A673 (cell line): ENCODE results near the gene ABCC10. TPM values are rescaled to one million over a fixed set of nuclear protein-coding genes. Genes with fewer than 3 reads are reported as not detected.

Experiments used
- BruUV-seq: library from RNA; stranded (reverse); fragments of 400-500 nt; replicated peaks from 2 replicates; lab custom pipeline; 2021; lab: Mats Ljungman, UMichigan
- CTCF ChIA-PET: fragments of 300-600 bp; sonication (Branson Sonifier 250); formaldehyde crosslinking; loops from one replicate; lab custom pipeline; 2022; ENCODE audit warnings: antibody characterized with exemption; lab: Charles Lee
- POLR2A ChIA-PET: fragments of 300-600 bp; sonication (Branson Sonifier 250); formaldehyde crosslinking; loops from one replicate; lab custom pipeline; 2022; ENCODE audit warnings: antibody characterized with exemption; ENCODE audit not compliant: low non-redundant PET; lab: Charles Lee
- DNase-seq: peaks from one replicate; pipeline ENCODE4 v3.0.0-alpha.2; 2015; ENCODE audit warnings: low spot score
- H3K27ac ChIP-seq: fragments of 200-600 bp; sonication (generic); 2 replicates; pipeline ENCODE4 v1.5.1; 2016; ENCODE audit warnings: mixed run types, low read depth, mild to moderate bottlenecking, mixed read lengths, antibody characterized with exemption, low read length; ENCODE audit not compliant: poor library complexity, severe bottlenecking
- H3K27me3 ChIP-seq: fragments of 200-600 bp; sonication (generic); replicated peaks from 2 replicates; pipeline ENCODE4 v1.6.1; 2017; ENCODE audit warnings: mixed run types, low read depth, mild to moderate bottlenecking, mixed read lengths, antibody characterized with exemption, low read length; ENCODE audit not compliant: insufficient read depth, poor library complexity
- H3K36me3 ChIP-seq: fragments of 200-600 bp; sonication (generic); 2 replicates; pipeline ENCODE4 v1.6.1; 2016; ENCODE audit warnings: mixed run types, mild to moderate bottlenecking, mixed read lengths, antibody characterized with exemption, low read length; ENCODE audit not compliant: insufficient read depth, poor library complexity, severe bottlenecking
- H3K4me1 ChIP-seq: fragments of 200-600 bp; sonication (generic); 2 replicates; pipeline ENCODE4 v1.6.1; 2017; ENCODE audit warnings: mixed run types, mild to moderate bottlenecking, mixed read lengths, antibody characterized with exemption, low read length; ENCODE audit not compliant: insufficient read depth, poor library complexity, severe bottlenecking
- H3K4me3 ChIP-seq: fragments of 200-600 bp; sonication (generic); 2 replicates; pipeline ENCODE4 v1.5.1; 2016; ENCODE audit warnings: low read depth, mixed run types, mild to moderate bottlenecking, mixed read lengths, low read length; ENCODE audit not compliant: poor library complexity, severe bottlenecking
- H3K9me3 ChIP-seq: fragments of 200-600 bp; sonication (generic); 2 replicates; pipeline ENCODE4 v1.6.1; 2016; ENCODE audit warnings: mixed run types, low read depth, mild to moderate bottlenecking, mixed read lengths, antibody characterized with exemption, low read length; ENCODE audit not compliant: poor library complexity, severe bottlenecking
- EZH2 ChIP-seq: fragments of 200-600 bp; sonication (generic); IDR thresholded peaks from 2 replicates; pipeline ENCODE4 v1.6.1; 2017; ENCODE audit warnings: borderline replicate concordance, low read depth, mild to moderate bottlenecking, mixed read lengths, antibody characterized with exemption, low read length; ENCODE audit not compliant: poor library complexity, severe bottlenecking
- intact Hi-C: fragments of 100-400 bp; cut with micrococcal nuclease; formaldehyde crosslinking; loops from one replicate; pipeline ENCODE4 v1.10.0; 2022; ENCODE audit not compliant: unreplicated experiment
- total RNA-seq: library from RNA; stranded (reverse); gene quantifications from 2 replicates; pipeline ENCODE4 v1.2.3, GENCODE V29; 2021
- TF ChIP-seq, protein P1 (sequence below): fragments of 300-800, 200-600 bp; sonication (generic); conservative IDR thresholded peaks from 2 replicates; pipeline ENCODE4 v1.5.1; 2017; ENCODE audit warnings: low read depth, mild to moderate bottlenecking, antibody characterized with exemption, low read length, moderate library complexity, mixed read lengths

The ABCC10 gene
- total RNA-seq, 1 experiment from 2014 or later, result 46.4 TPM

DNA sequence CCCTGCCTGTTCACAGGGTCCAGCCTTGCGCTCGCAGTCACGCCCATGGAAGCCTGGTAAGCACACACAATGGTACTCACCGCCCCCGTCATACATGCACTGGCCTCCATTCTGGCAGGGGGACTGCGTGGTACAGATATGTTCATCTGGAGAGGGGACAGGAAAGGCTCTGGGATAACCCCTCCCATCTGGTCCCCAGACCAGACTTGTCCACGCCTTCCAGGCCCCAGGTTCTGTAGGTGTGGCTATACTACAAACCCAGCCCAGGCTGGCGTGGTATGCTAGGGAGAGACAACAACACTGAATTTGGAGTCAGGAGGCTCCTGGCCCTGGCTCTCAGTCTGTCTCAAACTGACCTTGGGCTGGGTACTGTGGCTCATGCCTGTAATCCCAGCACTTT lies 24.6 kb downstream of the ABCC10 start:
- DNase-seq, result no peak
- no peak overlapping the region for H3K27ac ChIP-seq
- ChIA-PET CTCF (interaction anchor here (0.6 kb wide), 1 partner anchor 45 kb away, joined by 3 read pairs; no protein-coding TSS in a partner anchor), POLR2A (no interaction called here)
- no peaks in the 10 kb centered on the region for H3K27me3 ChIP-seq
- H3K36me3 ChIP-seq, result peaks cover 8% of the 10 kb centered on the region
- TF ChIP-seq, protein P1, sequence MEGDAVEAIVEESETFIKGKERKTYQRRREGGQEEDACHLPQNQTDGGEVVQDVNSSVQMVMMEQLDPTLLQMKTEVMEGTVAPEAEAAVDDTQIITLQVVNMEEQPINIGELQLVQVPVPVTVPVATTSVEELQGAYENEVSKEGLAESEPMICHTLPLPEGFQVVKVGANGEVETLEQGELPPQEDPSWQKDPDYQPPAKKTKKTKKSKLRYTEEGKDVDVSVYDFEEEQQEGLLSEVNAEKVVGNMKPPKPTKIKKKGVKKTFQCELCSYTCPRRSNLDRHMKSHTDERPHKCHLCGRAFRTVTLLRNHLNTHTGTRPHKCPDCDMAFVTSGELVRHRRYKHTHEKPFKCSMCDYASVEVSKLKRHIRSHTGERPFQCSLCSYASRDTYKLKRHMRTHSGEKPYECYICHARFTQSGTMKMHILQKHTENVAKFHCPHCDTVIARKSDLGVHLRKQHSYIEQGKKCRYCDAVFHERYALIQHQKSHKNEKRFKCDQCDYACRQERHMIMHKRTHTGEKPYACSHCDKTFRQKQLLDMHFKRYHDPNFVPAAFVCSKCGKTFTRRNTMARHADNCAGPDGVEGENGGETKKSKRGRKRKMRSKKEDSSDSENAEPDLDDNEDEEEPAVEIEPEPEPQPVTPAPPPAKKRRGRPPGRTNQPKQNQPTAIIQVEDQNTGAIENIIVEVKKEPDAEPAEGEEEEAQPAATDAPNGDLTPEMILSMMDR, result no peak
- TF ChIP-seq EZH2, result no peak
- H3K4me1 ChIP-seq, result peaks cover 7% of the 10 kb centered on the region
- H3K4me3 ChIP-seq, result no peak overlapping the region
- no TSS peak for BruUV-seq
- intact Hi-C loops, result no loop called here
- no peaks in the 10 kb centered on the region for H3K9me3 ChIP-seq

DNA sequence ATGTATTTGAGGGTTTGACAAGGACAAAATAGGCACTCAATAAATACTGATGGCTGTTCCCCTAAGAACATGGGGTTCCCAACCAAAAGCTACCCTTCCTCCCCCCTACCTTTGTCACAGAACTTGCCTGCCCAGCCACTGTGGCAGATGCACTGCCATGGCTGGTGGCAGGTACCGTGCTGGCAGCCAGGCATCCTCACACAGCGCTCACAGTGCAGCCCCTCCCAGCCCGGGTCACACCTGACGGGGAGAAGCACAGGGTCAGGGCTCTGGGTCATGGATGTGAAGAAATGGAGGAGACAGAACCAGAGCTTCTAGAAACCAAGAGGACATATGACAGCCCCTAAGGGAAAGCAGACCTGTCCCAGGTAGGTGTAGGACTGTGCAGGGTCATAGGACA lies 25.6 kb downstream of the ABCC10 start:
- DNase-seq, result no peak
- Histone ChIP-seq H3K27me3 (no peaks in the 10 kb centered on the region), H3K9me3 (no peaks in the 10 kb centered on the region), H3K4me3 (no peak overlapping the region), H3K4me1 (peaks cover 10% of the 10 kb centered on the region), H3K27ac (no peak overlapping the region), H3K36me3 (peaks cover 5% of the 10 kb centered on the region)
- intact Hi-C loops, result no loop called here
- no peak for TF ChIP-seq EZH2
- ChIA-PET POLR2A (no interaction called here), CTCF (no interaction called here)
- no TSS peak for BruUV-seq

DNA sequence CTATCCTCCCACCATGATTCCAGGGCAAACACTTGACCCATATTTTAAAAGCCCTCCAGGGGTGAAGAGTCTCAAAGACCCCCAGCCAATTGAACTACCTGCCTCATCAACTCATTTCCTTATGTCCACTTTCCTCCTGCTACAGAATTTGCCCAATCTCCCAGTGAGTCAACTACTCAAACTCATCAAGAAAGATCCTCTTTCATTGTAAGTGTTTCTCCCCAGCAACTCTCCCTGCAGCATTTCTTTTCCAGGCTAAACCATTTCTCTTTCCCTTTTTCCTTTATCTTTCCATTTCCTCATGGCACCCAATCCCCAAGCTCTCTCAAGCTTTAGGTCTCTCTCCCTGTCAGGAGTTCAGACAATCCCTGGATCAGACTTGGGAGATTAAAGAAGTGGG lies 26.5 kb downstream of the ABCC10 start:
- BruUV-seq, result no TSS peak
- TF ChIP-seq, protein P1, result no peak
- no peak for TF ChIP-seq EZH2
- POLR2A ChIA-PET, result no interaction called here
- Histone ChIP-seq H3K4me1 (peaks cover 10% of the 10 kb centered on the region), H3K27ac (no peak overlapping the region), H3K36me3 (peaks cover 5% of the 10 kb centered on the region), H3K9me3 (no peaks in the 10 kb centered on the region), H3K27me3 (no peaks in the 10 kb centered on the region), H3K4me3 (no peak overlapping the region)
- CTCF ChIA-PET, result interaction anchor here (2.0 kb wide), 1 partner anchor 53 kb away, joined by 10 read pairs; no protein-coding TSS in a partner anchor
- no peak for DNase-seq
- intact Hi-C loops, result no loop called here

DNA sequence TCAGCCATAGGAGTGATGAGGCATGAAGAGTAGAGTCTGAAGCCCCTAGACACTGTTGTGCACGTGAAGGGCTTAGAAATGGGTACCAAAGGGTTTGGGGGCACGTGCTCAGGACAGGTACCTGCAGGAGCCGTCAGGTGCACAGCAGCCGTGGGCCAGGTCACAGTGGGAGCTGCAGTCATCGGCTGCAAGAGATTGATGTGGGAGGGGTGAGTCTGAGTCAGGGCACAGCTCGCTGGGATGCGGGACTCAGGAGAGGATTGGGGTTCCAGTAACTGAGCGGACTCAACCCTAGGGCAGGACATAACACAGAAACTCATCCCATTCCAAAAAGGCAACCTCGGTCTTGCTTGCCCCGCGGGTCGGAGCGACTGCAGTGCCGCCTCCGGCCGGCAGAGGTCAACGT lies 27.0 kb downstream of the ABCC10 start:
- H3K9me3 ChIP-seq, result no peaks in the 10 kb centered on the region
- intact Hi-C loops, result no loop called here
- peaks cover 5% of the 10 kb centered on the region for H3K36me3 ChIP-seq
- DNase-seq, result peak; percentile 68
- no TSS peak for BruUV-seq
- TF ChIP-seq, protein P1, result peak; percentile 84
- TF ChIP-seq EZH2, result no peak
- ChIA-PET CTCF (interaction anchor here (2.0 kb wide), 1 partner anchor 52 kb away, joined by 10 read pairs; no protein-coding TSS in a partner anchor), POLR2A (no interaction called here)
- H3K27me3 ChIP-seq, result no peaks in the 10 kb centered on the region
- H3K4me1 ChIP-seq, result peaks cover 10% of the 10 kb centered on the region
- peak overlapping the region; percentile 47 for H3K4me3 ChIP-seq
- no peak overlapping the region for H3K27ac ChIP-seq
